DND-41 (cell line): ENCODE data around the gene ADK.

Source experiments
- EZH2 ChIP-seq: IDR thresholded peaks from 3 replicates; pipeline ENCODE4 v1.6.1; 2012; ENCODE audit warnings: borderline replicate concordance, low read depth, mild to moderate bottlenecking, moderate library complexity, low read length, inconsistent platforms; ENCODE audit not compliant: severe bottlenecking
- TF ChIP-seq, protein P1 (sequence below): IDR thresholded peaks from 2 replicates; pipeline ENCODE4 v1.5.1; 2012; ENCODE audit warnings: borderline replicate concordance, low read length, moderate library complexity, mild to moderate bottlenecking; ENCODE audit not compliant: poor library complexity, severe bottlenecking; ENCODE audit errors: extremely low read depth

DNA sequence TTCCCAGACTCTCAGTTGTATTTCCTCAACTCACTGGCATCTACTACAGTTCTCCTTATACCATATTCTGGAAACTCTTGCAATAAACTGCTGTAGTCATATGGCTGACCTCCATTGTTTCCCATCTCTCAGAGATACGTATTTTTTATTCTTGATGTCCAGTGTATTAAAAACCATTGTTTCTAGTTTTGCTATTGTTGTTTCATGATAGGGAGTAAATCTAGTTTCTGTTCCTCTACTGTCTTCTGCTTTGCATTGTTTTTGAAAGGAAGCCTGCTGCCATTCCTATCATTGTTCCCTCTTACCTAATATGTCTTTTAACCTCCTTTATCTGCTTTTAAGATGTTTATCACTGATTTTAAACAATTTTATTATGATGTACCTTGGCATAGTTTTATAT is 255.0 kb downstream of the ADK start:
- no peak for TF ChIP-seq EZH2
- TF ChIP-seq, protein P1, sequence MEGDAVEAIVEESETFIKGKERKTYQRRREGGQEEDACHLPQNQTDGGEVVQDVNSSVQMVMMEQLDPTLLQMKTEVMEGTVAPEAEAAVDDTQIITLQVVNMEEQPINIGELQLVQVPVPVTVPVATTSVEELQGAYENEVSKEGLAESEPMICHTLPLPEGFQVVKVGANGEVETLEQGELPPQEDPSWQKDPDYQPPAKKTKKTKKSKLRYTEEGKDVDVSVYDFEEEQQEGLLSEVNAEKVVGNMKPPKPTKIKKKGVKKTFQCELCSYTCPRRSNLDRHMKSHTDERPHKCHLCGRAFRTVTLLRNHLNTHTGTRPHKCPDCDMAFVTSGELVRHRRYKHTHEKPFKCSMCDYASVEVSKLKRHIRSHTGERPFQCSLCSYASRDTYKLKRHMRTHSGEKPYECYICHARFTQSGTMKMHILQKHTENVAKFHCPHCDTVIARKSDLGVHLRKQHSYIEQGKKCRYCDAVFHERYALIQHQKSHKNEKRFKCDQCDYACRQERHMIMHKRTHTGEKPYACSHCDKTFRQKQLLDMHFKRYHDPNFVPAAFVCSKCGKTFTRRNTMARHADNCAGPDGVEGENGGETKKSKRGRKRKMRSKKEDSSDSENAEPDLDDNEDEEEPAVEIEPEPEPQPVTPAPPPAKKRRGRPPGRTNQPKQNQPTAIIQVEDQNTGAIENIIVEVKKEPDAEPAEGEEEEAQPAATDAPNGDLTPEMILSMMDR = no peak
